ENCODE measurements around the gene TANK.

DNA sequence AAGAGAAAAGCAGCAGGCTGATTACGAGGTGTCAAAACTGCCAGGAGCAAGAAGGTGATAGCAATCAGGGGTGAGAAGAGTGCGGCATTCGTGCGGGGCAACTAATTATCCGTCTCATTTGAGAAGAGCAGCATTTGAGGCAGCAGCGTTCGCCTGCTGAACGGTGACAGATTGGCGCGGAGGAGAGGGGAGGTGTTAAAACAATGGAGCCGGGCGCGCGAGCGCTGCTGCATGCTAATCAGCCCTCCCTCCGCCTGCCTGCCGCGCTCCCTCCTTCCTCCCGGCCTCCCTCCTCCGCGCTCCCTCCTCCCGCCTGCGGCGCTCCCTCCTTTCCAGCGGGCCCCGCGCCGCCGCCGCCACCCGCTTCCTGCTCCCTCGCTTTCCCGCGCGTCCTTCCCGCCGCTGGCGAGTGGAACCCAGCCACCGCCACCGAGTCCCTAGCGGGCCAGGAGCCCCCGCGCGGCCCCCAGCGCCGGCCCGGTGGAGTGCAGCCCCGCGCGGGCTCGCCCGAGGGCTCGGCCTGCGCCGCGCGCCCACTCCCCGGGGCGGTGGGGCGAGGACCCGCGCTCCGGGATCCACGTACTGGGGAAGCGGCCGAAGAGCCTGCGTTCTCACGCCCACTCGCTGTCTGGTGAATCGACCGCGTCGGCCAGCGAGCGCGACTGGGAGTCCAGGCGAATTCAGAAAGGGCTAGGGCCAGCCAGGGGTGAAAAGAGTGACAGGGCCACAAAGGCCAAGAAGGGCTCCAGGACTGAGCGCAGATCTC, 78.5 kb downstream of the TANK start:
- TF ChIP-seq, protein P1, sequence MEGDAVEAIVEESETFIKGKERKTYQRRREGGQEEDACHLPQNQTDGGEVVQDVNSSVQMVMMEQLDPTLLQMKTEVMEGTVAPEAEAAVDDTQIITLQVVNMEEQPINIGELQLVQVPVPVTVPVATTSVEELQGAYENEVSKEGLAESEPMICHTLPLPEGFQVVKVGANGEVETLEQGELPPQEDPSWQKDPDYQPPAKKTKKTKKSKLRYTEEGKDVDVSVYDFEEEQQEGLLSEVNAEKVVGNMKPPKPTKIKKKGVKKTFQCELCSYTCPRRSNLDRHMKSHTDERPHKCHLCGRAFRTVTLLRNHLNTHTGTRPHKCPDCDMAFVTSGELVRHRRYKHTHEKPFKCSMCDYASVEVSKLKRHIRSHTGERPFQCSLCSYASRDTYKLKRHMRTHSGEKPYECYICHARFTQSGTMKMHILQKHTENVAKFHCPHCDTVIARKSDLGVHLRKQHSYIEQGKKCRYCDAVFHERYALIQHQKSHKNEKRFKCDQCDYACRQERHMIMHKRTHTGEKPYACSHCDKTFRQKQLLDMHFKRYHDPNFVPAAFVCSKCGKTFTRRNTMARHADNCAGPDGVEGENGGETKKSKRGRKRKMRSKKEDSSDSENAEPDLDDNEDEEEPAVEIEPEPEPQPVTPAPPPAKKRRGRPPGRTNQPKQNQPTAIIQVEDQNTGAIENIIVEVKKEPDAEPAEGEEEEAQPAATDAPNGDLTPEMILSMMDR (IDR thresholded peaks at IDR 0.05; ENCODE audit: low read depth, low read length, poor library complexity, severe bottlenecking) = no peak
- TF ChIP-seq EZH2phosphoT487 (IDR thresholded peaks at IDR 0.05; ENCODE audit: borderline replicate concordance, low read length) = no peak

All from DOHH2 (cell line).